Keratinocyte (primary cell): Measurements from ENCODE around the gene PHOSPHO1.

Experiments used
- EZH2 ChIP-seq: IDR thresholded peaks from one replicate; pipeline ENCODE4 v1.6.1; 2012; ENCODE audit warnings: inconsistent platforms, mild to moderate bottlenecking, low read length, moderate library complexity
- TF ChIP-seq, protein P1 (sequence below), 3 experiments: IDR thresholded peaks in 1 of 3; conservative IDR thresholded peaks in 1 of 3; optimal IDR thresholded peaks in 1 of 3; 2 replicates in 2 of 3; 3 replicates in 1 of 3; pipeline versions ENCODE3 to v1.5.1; 2011; ENCODE audit warnings: low read length in 3 of 3, mild to moderate bottlenecking in 3 of 3, moderate library complexity in 2 of 3, control low read depth in 1 of 3, inconsistent platforms in 1 of 3; ENCODE audit not compliant: insufficient read depth in 2 of 3; ENCODE audit errors: extremely low read depth in 1 of 3

DNA sequence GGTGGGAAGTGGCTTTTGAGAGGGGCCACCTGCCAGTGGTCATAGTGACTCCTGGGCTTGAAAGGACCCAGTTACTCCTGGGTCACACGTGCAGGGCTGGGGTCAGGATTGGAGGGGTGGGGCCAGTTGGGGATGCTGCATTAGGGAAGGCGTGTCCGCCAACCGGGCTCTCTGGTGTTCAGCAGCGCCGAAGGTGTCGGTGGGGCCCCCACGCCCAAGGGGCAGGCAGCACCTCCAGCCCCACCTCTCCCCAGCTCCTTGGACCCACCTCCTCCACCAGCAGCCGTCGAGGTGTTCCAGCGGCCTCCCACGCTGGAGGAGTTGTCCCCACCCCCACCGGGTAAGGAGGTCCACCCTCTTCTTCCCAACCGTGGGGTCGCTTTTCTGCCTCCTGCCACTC, 10.6 kb downstream of the PHOSPHO1 start:
- TF ChIP-seq, protein P1, sequence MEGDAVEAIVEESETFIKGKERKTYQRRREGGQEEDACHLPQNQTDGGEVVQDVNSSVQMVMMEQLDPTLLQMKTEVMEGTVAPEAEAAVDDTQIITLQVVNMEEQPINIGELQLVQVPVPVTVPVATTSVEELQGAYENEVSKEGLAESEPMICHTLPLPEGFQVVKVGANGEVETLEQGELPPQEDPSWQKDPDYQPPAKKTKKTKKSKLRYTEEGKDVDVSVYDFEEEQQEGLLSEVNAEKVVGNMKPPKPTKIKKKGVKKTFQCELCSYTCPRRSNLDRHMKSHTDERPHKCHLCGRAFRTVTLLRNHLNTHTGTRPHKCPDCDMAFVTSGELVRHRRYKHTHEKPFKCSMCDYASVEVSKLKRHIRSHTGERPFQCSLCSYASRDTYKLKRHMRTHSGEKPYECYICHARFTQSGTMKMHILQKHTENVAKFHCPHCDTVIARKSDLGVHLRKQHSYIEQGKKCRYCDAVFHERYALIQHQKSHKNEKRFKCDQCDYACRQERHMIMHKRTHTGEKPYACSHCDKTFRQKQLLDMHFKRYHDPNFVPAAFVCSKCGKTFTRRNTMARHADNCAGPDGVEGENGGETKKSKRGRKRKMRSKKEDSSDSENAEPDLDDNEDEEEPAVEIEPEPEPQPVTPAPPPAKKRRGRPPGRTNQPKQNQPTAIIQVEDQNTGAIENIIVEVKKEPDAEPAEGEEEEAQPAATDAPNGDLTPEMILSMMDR (optimal IDR thresholded peaks at IDR 0.05 in 1 of 3, IDR thresholded peaks at IDR 0.05 in 1 of 3, conservative IDR thresholded peaks at IDR 0.05 in 1 of 3; ENCODE audit: extremely low read depth in 1 of 3, insufficient read depth in 2 of 3, low read length in 3 of 3) = no peak
- no peak for TF ChIP-seq EZH2
